ENCODE results near the gene AP3S2. TPM values are rescaled to one million over a fixed set of nuclear protein-coding genes. Genes with fewer than 3 reads are reported as not detected.

Gene AP3S2
- total and polyA plus RNA-seq, 4 donors: 8.4 to 73.5 (median 25.9) TPM

DNA sequence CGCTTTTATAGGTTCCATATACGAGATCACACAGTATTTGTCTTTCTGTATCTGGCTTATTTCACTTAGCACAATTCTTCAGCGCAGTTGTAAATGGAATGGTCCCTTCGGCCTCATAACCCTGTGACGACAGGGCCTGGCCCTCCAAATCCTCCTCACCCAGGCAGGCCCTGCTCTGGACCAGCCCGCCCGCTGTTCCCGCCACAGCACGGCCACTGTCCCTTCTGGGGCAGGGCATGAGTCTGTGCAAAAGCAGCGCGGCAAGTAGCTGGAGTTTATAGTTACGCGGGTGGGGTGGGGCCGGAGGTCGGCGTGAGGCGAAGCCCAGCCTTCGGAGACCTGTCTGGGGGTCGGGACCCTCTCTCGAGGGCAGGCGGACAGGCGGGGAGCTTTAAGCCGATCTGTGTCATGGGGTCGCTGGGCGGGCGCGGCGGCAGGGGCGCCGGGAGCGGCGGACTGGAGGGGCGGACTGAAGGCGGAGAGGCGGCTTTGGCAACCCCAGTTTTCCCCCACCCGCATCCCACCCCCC is 18.4 kb upstream of the AP3S2 start:
- DNase-seq (ENCODE audit: low spot score): no peak
- H3K9me3 ChIP-seq (ENCODE audit: control insufficient read depth in 4 of 4, low read length in 3 of 4): no peaks in the 10 kb centered on the region
- H3K27ac ChIP-seq (ENCODE audit: low read depth in 1 of 2, low read length in 2 of 2): peak overlapping the region in 1 of 2 donors; percentile 25
- peaks cover 0 to 2% (median 0%) of the 10 kb centered on the region in 4 donors for H3K36me3 ChIP-seq (ENCODE audit: control insufficient read depth in 4 of 4, insufficient read depth in 3 of 4, low read depth in 1 of 4, low read length in 3 of 4)
- peak overlapping the region; percentile 69 to 80 (median 80) for H3K4me3 ChIP-seq (ENCODE audit: low read depth in 1 of 3, low read length in 3 of 3)
- TF ChIP-seq, protein P1, sequence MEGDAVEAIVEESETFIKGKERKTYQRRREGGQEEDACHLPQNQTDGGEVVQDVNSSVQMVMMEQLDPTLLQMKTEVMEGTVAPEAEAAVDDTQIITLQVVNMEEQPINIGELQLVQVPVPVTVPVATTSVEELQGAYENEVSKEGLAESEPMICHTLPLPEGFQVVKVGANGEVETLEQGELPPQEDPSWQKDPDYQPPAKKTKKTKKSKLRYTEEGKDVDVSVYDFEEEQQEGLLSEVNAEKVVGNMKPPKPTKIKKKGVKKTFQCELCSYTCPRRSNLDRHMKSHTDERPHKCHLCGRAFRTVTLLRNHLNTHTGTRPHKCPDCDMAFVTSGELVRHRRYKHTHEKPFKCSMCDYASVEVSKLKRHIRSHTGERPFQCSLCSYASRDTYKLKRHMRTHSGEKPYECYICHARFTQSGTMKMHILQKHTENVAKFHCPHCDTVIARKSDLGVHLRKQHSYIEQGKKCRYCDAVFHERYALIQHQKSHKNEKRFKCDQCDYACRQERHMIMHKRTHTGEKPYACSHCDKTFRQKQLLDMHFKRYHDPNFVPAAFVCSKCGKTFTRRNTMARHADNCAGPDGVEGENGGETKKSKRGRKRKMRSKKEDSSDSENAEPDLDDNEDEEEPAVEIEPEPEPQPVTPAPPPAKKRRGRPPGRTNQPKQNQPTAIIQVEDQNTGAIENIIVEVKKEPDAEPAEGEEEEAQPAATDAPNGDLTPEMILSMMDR (IDR thresholded peaks at IDR 0.05; ENCODE audit: low read depth, low read length, missing input control): no peak
- TF ChIP-seq, protein P2, sequence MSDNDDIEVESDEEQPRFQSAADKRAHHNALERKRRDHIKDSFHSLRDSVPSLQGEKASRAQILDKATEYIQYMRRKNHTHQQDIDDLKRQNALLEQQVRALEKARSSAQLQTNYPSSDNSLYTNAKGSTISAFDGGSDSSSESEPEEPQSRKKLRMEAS (IDR thresholded peaks at IDR 0.05): no peak
- TF ChIP-seq RXRA (IDR thresholded peaks at IDR 0.05): no peak
- TF ChIP-seq YY1 (IDR thresholded peaks at IDR 0.05): no peak
- TF ChIP-seq RAD21 (IDR thresholded peaks at IDR 0.05): peak; percentile 14 to 23
- peaks cover 0 to 12% (median 6%) of the 10 kb centered on the region in 4 donors for H3K4me1 ChIP-seq (ENCODE audit: control insufficient read depth in 4 of 4, insufficient read depth in 4 of 4, low read length in 3 of 4)
- H3K27me3 ChIP-seq (ENCODE audit: control insufficient read depth in 4 of 4, insufficient read depth in 4 of 4, low read length in 3 of 4): no peaks in the 10 kb centered on the region
- whole genome bisulfite sequencing: 7% methylated on average over 36 of the region's 36 CpGs
- H3K9ac ChIP-seq (ENCODE audit: low read depth in 1 of 2, low read length in 2 of 2): peak overlapping the region in 1 of 2 donors; percentile 16

DNA sequence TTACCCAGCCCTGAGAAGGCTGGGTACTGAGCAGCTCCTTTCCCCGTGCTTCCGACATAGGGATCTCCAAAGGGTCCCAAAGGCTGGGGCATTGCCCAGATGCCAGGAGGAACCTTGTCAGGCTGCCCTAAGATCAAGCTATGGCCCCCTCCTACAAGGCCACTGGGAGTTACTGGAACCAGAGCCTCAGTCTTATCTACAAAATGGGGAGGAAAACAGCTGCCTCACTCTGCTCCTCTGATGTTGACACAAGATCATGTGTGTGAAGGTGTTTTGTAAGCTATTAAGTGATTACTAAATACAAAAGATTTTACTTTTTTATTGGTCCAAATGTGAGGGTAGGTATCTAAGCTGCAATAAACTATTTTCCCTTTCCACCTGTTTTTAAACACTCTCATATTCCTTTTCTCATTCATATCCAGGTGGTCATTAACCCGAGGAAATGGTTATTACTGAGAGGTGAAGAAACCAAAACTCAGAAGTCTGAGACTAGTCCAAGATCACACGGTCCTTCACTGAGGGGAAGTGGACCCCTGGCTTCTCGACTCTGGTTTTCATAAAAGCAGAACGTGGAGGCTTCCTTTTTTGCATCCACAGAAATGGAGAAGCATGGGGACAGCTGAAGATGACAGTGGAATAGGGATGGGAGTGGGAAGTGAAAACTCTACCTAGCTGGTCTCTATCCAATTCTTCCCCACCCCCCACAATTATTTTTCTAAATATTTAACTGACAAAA is 17.3 kb upstream of the AP3S2 start:
- Histone ChIP-seq H3K27me3 (ENCODE audit: control insufficient read depth in 4 of 4, insufficient read depth in 4 of 4, low read length in 3 of 4) (no peaks in the 10 kb centered on the region), H3K36me3 (ENCODE audit: control insufficient read depth in 4 of 4, insufficient read depth in 3 of 4, low read depth in 1 of 4, low read length in 3 of 4) (peaks cover 0 to 2% (median 0%) of the 10 kb centered on the region in 4 donors), H3K4me1 (ENCODE audit: control insufficient read depth in 4 of 4, insufficient read depth in 4 of 4, low read length in 3 of 4) (peaks cover 0 to 12% (median 6%) of the 10 kb centered on the region in 4 donors), H3K9me3 (ENCODE audit: control insufficient read depth in 4 of 4, low read length in 3 of 4) (no peaks in the 10 kb centered on the region), H3K4me3 (ENCODE audit: low read depth in 1 of 3, low read length in 3 of 3) (no peak overlapping the region), H3K9ac (ENCODE audit: low read depth in 1 of 2, low read length in 2 of 2) (no peak overlapping the region), H3K27ac (ENCODE audit: low read depth in 1 of 2, low read length in 2 of 2) (no peak overlapping the region)
- TF ChIP-seq FOXA2 (IDR thresholded peaks at IDR 0.05): peak; percentile 34
- TF ChIP-seq HNF4G (IDR thresholded peaks at IDR 0.05): no peak
- no peak for DNase-seq (ENCODE audit: low spot score)
- WGBS: 84% methylated on average over 6 of the region's 6 CpGs

DNA sequence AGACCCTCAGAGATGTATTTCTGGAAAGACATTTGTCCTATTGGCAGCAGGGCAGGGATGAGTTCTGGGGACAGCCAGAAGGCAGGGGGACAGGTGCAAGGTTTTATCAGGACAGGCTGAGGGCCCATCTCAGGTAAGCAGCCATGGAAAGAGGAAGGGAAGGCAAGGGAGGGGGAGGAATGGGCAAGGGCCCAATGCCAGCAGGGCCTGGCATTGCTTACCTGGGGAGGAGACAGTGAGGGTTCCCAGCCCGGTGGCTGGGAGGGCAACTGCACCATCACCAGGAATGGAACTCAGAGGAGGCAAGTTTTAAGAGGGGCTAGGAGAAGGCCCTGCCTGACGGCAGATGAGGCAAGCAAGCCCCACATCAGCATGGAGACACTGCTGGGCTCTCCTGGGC is 15.8 kb upstream of the AP3S2 start:
- 41% methylated on average over 2 of the region's 2 CpGs for WGBS
- H3K27me3 ChIP-seq (ENCODE audit: control insufficient read depth in 4 of 4, insufficient read depth in 4 of 4, low read length in 3 of 4): no peaks in the 10 kb centered on the region
- H3K9ac ChIP-seq (ENCODE audit: low read depth in 1 of 2, low read length in 2 of 2): no peak overlapping the region
- peaks cover 0 to 12% (median 6%) of the 10 kb centered on the region in 4 donors for H3K4me1 ChIP-seq (ENCODE audit: control insufficient read depth in 4 of 4, insufficient read depth in 4 of 4, low read length in 3 of 4)
- DNase-seq (ENCODE audit: low spot score): no peak
- H3K36me3 ChIP-seq (ENCODE audit: control insufficient read depth in 4 of 4, insufficient read depth in 3 of 4, low read depth in 1 of 4, low read length in 3 of 4): peaks cover 0 to 2% (median 0%) of the 10 kb centered on the region in 4 donors
- H3K9me3 ChIP-seq (ENCODE audit: control insufficient read depth in 4 of 4, low read length in 3 of 4): no peaks in the 10 kb centered on the region
- no peak overlapping the region for H3K4me3 ChIP-seq (ENCODE audit: low read depth in 1 of 3, low read length in 3 of 3)
- H3K27ac ChIP-seq (ENCODE audit: low read depth in 1 of 2, low read length in 2 of 2): no peak overlapping the region
- TF ChIP-seq GABPA (IDR thresholded peaks at IDR 0.05 in 1 of 2, conservative IDR thresholded peaks at IDR 0.05 in 1 of 2): no peak
- TF ChIP-seq EGR1 (IDR thresholded peaks at IDR 0.05; ENCODE audit: low read depth in 2 of 2): no peak
- TF ChIP-seq, protein P3, sequence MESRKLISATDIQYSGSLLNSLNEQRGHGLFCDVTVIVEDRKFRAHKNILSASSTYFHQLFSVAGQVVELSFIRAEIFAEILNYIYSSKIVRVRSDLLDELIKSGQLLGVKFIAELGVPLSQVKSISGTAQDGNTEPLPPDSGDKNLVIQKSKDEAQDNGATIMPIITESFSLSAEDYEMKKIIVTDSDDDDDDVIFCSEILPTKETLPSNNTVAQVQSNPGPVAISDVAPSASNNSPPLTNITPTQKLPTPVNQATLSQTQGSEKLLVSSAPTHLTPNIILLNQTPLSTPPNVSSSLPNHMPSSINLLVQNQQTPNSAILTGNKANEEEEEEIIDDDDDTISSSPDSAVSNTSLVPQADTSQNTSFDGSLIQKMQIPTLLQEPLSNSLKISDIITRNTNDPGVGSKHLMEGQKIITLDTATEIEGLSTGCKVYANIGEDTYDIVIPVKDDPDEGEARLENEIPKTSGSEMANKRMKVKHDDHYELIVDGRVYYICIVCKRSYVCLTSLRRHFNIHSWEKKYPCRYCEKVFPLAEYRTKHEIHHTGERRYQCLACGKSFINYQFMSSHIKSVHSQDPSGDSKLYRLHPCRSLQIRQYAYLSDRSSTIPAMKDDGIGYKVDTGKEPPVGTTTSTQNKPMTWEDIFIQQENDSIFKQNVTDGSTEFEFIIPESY (IDR thresholded peaks at IDR 0.05): no peak
- TF ChIP-seq, protein P4, sequence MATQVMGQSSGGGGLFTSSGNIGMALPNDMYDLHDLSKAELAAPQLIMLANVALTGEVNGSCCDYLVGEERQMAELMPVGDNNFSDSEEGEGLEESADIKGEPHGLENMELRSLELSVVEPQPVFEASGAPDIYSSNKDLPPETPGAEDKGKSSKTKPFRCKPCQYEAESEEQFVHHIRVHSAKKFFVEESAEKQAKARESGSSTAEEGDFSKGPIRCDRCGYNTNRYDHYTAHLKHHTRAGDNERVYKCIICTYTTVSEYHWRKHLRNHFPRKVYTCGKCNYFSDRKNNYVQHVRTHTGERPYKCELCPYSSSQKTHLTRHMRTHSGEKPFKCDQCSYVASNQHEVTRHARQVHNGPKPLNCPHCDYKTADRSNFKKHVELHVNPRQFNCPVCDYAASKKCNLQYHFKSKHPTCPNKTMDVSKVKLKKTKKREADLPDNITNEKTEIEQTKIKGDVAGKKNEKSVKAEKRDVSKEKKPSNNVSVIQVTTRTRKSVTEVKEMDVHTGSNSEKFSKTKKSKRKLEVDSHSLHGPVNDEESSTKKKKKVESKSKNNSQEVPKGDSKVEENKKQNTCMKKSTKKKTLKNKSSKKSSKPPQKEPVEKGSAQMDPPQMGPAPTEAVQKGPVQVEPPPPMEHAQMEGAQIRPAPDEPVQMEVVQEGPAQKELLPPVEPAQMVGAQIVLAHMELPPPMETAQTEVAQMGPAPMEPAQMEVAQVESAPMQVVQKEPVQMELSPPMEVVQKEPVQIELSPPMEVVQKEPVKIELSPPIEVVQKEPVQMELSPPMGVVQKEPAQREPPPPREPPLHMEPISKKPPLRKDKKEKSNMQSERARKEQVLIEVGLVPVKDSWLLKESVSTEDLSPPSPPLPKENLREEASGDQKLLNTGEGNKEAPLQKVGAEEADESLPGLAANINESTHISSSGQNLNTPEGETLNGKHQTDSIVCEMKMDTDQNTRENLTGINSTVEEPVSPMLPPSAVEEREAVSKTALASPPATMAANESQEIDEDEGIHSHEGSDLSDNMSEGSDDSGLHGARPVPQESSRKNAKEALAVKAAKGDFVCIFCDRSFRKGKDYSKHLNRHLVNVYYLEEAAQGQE (IDR thresholded peaks at IDR 0.05): no peak
- TF ChIP-seq, protein P1 (IDR thresholded peaks at IDR 0.05; ENCODE audit: low read depth, low read length, missing input control): no peak
- no peak for TF ChIP-seq JUND (IDR thresholded peaks at IDR 0.05)
- TF ChIP-seq YY1 (IDR thresholded peaks at IDR 0.05): no peak
- TF ChIP-seq, protein P5, sequence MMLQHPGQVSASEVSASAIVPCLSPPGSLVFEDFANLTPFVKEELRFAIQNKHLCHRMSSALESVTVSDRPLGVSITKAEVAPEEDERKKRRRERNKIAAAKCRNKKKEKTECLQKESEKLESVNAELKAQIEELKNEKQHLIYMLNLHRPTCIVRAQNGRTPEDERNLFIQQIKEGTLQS (IDR thresholded peaks at IDR 0.05): no peak
- no peak for TF ChIP-seq RXRA (IDR thresholded peaks at IDR 0.05)
- TF ChIP-seq FOXA1 (IDR thresholded peaks at IDR 0.05): no peak
- TF ChIP-seq HNF4A (conservative IDR thresholded peaks at IDR 0.05): no peak
- no peak for TF ChIP-seq SP1 (IDR thresholded peaks at IDR 0.05)
- no peak for TF ChIP-seq FOXA2 (IDR thresholded peaks at IDR 0.05)
